DND-41 (cell line): ENCODE results near the gene HAPLN3.

Experiments
- EZH2 ChIP-seq: IDR thresholded peaks from 3 replicates; pipeline ENCODE4 v1.6.1; 2012; ENCODE audit warnings: borderline replicate concordance, low read depth, mild to moderate bottlenecking, moderate library complexity, low read length, inconsistent platforms; ENCODE audit not compliant: severe bottlenecking
- TF ChIP-seq, protein P1 (sequence below): IDR thresholded peaks from 2 replicates; pipeline ENCODE4 v1.5.1; 2012; ENCODE audit warnings: borderline replicate concordance, low read length, moderate library complexity, mild to moderate bottlenecking; ENCODE audit not compliant: poor library complexity, severe bottlenecking; ENCODE audit errors: extremely low read depth

- TF ChIP-seq, protein P1, sequence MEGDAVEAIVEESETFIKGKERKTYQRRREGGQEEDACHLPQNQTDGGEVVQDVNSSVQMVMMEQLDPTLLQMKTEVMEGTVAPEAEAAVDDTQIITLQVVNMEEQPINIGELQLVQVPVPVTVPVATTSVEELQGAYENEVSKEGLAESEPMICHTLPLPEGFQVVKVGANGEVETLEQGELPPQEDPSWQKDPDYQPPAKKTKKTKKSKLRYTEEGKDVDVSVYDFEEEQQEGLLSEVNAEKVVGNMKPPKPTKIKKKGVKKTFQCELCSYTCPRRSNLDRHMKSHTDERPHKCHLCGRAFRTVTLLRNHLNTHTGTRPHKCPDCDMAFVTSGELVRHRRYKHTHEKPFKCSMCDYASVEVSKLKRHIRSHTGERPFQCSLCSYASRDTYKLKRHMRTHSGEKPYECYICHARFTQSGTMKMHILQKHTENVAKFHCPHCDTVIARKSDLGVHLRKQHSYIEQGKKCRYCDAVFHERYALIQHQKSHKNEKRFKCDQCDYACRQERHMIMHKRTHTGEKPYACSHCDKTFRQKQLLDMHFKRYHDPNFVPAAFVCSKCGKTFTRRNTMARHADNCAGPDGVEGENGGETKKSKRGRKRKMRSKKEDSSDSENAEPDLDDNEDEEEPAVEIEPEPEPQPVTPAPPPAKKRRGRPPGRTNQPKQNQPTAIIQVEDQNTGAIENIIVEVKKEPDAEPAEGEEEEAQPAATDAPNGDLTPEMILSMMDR, result no peak
- no peak for TF ChIP-seq EZH2
These were observed 44.1 kb upstream of the HAPLN3 start for GRCh38 chr15:88939486-88939806.
